Kidney epithelial cell (primary cell): ENCODE data around the gene NUDT2. TPM values are rescaled to one million over a fixed set of nuclear protein-coding genes. Genes with fewer than 3 reads are reported as not detected.
"Not testable (repeated sequence)": the region's sequence is repeated elsewhere in the genome, so short reads cannot be mapped to it uniquely, and the experiment has no call there.

Experiments
- DNase-seq: peaks from one replicate; pipeline ENCODE4 v3.0.0-alpha.2; 2010; ENCODE audit warnings: low read depth
- H3K27me3 ChIP-seq: 2 replicates; pipeline ENCODE4 v1.6.0; 2011; ENCODE audit warnings: low read length; ENCODE audit not compliant: control insufficient read depth, insufficient read depth
- H3K36me3 ChIP-seq: 2 replicates; pipeline ENCODE4 v1.5.1; 2011; ENCODE audit warnings: low read length; ENCODE audit not compliant: control insufficient read depth, insufficient read depth
- H3K4me3 ChIP-seq: 2 replicates; pipeline ENCODE4 v1.5.1; 2011; ENCODE audit warnings: low read depth, mild to moderate bottlenecking, control low read depth, low read length
- CTCF ChIP-seq: IDR thresholded peaks from 2 replicates; pipeline ENCODE4 v1.5.1; 2011; ENCODE audit warnings: mild to moderate bottlenecking, moderate library complexity, low read length, control low read depth, inconsistent platforms; ENCODE audit not compliant: insufficient read depth, poor library complexity, severe bottlenecking
- total RNA-seq: library from RNA; depleted of rRNA; stranded (reverse); fragments of >200 nt; gene quantifications from 2 replicates; pipeline ENCODE4 v1.2.3, GENCODE V29; 2015

NUDT2 gene
- total RNA-seq, 1 donor from 2014 or later: 30.0 TPM

GRCh38 chr9:34363619-34364351 lies 34.4 kb downstream of the NUDT2 start:
- Histone ChIP-seq H3K36me3 (no peaks in the 10 kb centered on the region), H3K27me3 (no peaks in the 10 kb centered on the region), H3K4me3 (no peak overlapping the region)
- no peak for TF ChIP-seq CTCF
- no peak for DNase-seq

- no peaks in the 10 kb centered on the region for H3K36me3 ChIP-seq
- H3K27me3 ChIP-seq: no peaks in the 10 kb centered on the region
- no peak for TF ChIP-seq CTCF
- DNase-seq: no peak
- no peak overlapping the region for H3K4me3 ChIP-seq
These were observed 35.9 kb downstream of the NUDT2 start for GRCh38 chr9:34365282-34365681.

GRCh38 chr9:34366365-34366764 lies 37.0 kb downstream of the NUDT2 start:
- Histone ChIP-seq H3K36me3 (no peaks in the 10 kb centered on the region), H3K27me3 (peaks cover 8% of the 10 kb centered on the region), H3K4me3 (no peak overlapping the region)
- TF ChIP-seq CTCF: no peak
- no peak for DNase-seq

GRCh38 chr9:34367751-34368410 lies 38.5 kb downstream of the NUDT2 start:
- H3K36me3 ChIP-seq, H3K4me3 ChIP-seq, DNase-seq: not testable (repeated sequence)
- peaks cover 22% of the 10 kb centered on the region for H3K27me3 ChIP-seq

GRCh38 chr9:34368796-34369195 lies 39.4 kb downstream of the NUDT2 start:
- peaks cover 22% of the 10 kb centered on the region for H3K27me3 ChIP-seq
- not testable (repeated sequence) for H3K4me3 ChIP-seq, H3K36me3 ChIP-seq, DNase-seq

- H3K4me3 ChIP-seq: no peak overlapping the region
- H3K36me3 ChIP-seq: no peaks in the 10 kb centered on the region
- no peak for DNase-seq
- H3K27me3 ChIP-seq: peaks cover 22% of the 10 kb centered on the region
- TF ChIP-seq CTCF: no peak
These were observed 40.3 kb downstream of the NUDT2 start for GRCh38 chr9:34369636-34370035.
